NCI-H1092 (cell line): ENCODE data around the gene ALDOB.

Experiments
- DNase-seq: peaks from one replicate; lab custom pipeline; 2025; lab: John Stamatoyannopoulos, UW

ALDOB gene

DNA sequence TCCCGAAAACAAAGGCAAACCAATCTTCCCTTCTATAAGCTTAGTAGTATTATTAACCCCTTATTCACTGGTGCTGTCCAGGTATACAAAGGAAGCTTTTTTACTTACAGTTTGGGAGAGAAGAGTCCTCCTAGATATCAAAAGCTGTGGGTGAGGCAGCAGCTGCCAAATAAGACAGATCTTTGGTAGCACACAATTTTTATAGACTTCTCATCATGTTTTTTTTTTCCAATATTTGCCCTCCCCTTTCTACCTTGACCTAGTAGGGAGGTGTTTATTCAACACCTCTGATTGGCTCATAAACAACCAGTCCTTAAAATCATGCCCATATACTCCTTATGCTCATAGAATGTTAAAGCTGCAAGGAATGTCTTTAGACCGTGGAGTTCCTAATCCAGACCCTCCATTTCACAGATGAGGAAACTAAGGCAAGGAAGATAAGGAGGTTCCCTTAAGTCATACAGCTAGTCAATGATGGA is at the start of gene ALDOB:
ALDOB (minus strand) TSS at position 174 of the 479 bp plus-strand sequence. CDS start 4,887 bp downstream, outside the sequence.
- no peak for DNase-seq

DNA sequence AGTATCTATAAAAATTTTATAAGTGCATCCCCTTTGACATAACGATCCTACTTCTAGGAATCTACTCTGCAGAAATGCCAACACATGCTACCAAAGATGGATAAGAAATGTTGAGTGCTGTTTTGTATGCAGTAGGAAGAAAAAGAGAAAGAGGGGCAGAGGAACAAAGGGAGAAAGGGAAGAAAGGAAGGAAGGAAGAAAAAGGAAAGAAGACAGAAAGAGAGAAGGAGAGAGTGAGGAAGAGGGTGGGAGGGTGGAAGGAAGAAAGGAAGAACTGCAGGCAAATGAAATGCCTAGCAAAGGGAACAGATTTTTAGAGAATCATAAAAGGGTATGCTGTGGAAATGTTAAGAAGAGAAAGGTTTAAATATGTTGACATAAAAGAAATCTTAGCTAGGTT is 48.5 kb upstream of the ALDOB start:
- DNase-seq: no peak

DNA sequence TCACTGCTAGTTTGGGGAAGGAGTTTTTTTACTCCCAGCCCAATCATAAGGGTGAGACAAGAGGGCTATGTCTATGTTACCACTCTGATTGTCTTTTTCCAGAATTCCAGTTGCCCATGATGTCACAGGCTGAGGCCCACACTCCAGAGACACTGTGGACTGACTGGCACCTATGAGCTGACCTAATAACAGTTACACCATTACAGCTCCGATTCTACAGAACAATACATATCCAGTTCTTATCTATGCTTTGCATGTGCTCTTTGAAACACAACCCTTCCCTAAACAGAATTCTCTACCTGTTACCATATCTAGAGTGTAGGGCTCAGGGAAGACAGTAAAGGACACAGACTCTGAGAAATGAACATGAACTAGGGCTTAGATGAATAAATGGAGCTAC is 45.7 kb upstream of the ALDOB start:
- no peak for DNase-seq

DNA sequence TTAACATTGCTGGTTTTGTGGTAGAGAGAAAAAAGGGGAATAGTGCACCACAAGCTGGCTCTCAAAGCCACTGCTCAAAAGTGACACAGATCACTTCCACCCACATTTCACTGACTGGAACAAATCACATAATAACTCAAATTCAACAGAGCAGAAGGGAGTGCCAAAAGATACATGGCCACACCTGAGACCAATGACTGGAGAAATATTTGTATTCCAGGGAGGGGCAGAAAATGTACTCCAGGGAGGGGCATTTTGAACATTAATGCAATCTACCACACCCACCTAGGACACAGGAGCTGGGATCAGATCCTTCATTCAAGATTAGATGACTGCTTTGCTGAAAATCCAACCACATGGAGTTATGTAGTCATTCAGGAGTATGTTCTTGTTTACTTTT is 44.8 kb upstream of the ALDOB start:
- no peak for DNase-seq

DNA sequence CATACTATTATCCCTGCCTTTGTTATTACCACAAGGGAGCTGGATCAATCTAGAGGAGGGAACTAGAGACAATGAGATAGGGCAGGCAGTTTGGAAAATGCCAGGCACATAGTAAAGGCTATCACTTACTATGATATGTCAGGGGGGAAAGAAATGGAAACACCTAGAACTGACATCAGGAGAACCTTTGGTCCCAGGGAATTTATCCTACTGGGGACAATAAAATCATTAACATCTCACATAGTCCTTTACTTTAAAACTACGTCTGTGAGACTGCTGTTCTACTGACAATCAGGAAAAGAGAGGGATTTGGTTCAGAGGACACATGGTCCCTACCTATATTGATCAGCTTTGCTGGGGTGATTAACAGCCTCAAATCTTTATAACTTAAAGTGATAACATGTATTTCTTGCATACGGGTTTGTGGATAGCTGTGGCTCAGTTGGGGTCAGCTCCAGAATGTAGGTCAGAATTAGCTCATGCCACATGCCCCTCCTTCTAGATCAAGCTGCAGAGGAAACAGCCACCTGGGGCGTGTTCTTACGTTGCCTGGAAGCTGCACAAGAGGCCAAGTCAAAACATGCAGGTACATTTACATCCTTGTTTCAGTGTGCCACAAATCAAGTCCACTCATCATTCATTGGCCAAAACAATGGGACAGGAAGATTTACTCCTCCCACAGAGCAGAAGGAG is 43.9 kb upstream of the ALDOB start:
- no peak for DNase-seq

DNA sequence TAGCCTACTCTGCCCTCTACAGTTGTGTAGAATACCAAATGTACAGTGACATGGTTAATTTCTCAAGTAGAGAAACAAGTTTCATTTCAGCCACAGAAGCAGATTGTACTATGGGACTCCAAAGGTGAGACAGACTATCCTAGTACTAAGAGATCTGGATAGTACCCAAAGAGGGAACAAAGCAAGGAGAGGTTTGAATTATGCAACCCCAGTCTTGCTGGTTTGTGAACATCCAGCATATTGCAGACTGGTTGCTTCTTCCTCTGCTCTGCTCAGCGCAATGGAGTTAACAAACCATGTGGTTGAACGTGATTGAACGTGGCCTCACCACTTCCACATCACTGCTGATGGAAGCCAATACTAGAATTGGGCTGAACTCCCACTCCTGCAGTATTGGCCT is 43.3 kb upstream of the ALDOB start:
- DNase-seq: no peak

DNA sequence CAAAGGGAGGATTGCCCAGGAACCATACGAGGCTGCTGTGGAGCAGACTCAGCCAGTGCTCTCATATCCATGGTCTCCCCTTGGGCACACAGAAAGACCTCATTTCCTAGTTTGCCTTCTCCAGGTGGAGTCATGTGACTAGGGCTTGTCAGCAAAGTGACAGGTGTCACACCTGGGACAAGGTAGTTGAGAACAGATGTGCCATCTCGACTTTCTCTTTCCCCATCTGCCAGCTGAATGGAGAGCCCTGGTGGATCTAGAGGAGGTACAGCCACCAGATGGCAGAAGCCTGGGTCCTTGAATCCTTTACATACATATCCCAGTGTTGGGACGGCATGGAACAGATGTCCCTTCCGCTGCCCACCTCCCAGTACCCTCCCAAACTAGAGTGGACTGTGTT is 42.9 kb upstream of the ALDOB start:
- no peak for DNase-seq

DNA sequence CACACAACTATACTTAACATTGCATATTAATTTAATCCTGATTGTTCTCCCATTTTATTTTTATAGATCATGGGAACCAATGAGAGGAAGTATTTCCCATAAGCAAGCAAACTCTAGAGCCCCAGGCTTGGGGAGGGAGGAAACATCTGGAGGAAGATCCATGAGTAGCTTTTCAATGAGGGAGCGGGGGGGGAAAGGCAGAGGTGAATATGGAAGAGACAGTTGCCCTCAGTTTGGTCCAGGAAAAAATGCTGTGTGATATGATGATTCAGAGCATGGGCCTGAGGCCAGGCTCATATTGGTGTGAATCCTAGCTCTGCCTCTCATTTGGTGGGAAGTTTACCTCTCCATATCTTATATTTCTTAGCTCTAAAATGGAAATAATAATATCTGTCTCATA is 42.2 kb upstream of the ALDOB start:
- no peak for DNase-seq

DNA sequence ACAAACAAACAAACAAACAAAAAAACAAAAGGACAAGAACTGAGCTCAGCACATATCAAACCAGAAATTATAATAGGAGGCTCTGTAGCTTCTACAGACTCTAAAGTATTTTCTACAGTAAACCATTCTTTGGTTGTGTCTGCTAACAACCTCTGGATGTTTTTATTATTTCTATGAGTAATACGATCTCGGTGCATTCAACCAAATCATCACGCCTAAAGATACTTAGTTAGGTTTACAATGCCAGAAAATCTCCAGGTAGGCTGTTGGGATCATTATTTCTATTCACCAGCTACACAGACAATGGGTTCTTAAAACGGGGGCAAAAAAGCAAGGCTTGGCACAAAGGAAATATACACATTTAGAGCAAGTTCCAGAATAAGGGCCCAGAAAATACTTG is 41.6 kb upstream of the ALDOB start:
- DNase-seq: no peak

DNA sequence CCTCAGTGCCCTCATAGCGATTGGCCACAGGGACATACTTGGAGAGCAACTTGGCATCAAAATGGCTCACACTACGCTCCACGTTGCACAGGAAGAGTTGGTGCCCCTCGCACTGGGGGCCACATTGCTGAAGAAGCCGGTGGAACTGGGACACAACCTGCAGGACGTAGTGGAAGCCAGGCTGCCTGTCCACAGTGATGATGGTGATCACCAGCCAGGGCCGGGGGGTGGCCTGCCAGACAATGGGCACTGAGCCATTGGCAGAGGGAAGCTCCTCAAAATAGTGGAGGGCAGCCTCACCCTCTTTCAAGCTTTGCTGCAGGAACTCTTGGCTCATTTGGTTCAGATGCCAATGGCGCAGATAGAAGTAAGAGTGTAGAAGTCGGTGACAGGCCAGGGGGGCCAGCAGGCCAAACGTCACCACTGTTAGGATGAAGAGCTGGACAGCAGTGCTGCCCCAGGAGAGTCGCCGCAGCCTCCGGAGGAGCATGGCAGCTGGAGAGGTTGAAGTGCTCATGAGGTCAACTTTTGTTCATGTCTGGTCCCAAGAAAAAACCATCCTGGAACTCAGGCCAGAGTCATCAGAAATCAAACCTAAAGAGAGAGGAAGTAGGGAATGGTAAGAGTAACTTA is 41.1 kb upstream of the ALDOB start:
- no peak for DNase-seq

DNA sequence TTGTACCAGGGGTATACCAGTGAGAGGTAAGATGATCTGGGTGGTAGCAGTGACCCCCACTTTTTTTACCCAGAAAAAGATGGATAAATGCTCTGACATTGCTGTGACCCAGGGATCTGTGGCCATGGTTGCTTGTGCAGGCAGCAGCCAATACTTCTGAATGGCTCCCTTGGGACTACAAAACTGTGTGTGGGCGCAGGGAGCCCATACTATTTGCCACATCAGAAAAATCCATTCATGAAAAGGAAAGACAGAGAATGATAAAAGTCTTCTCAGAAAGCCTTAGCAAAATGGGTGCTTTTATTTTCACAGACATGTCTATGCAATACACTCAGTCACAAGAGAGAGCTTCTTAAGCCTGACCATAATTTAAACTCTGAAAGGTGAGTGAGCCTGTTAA is 37.3 kb upstream of the ALDOB start:
- DNase-seq: no peak

DNA sequence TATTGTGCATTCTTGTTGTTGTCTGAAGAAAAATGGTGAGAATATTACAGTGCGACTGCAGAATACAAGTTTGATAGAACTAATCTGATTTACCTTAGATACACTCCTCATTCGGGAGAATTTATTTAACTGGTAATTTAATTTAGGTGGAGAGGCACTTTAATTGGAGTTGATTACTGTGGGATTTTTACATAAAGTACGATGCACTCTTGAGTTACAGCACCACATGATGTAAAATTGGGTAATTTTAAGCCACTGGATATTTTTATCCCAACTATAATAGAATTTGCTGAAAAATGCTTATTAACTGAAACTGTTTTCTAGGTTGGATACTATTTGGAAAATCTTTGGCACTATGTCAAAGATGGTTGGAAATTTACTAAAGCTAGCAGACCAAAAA is 35.4 kb upstream of the ALDOB start:
- no peak for DNase-seq

DNA sequence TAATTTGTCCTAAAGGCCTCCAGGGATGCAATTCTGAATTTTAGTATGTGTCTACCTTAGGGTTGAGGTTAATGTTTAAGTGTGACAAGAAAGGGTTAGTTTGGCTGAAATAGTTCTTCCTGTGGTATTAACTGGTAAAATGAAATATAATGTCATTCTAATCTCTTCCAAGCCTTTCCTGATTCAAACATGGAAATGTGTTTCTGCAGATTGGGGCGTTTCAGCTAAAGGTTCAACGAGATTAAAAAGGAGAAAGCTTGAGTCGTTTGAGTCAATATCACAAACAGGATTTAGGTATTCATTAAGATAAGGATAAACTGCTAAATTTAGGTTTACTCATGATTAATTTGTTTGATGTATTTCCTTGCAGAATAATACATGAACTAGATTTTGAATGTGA is 34.4 kb upstream of the ALDOB start:
- DNase-seq: no peak

DNA sequence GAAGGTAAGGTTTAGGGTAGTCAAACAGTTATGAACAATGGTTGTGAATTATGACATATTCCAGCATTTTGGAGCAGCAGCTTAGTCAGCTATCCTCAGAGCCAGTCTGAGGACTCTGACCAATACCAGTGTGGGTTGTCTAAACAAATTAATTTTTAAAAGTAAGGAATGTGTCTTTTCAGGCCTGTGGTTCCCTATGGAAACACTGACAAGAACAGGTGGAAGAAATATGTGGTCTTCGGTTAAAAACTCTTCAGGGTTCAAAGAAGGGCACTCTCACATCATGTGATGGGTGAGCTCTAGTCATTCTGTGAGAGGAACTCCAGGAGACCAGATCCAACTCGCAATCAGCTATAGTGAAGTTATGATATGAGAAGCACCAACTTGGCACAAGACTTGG is 33.5 kb upstream of the ALDOB start:
- no peak for DNase-seq

DNA sequence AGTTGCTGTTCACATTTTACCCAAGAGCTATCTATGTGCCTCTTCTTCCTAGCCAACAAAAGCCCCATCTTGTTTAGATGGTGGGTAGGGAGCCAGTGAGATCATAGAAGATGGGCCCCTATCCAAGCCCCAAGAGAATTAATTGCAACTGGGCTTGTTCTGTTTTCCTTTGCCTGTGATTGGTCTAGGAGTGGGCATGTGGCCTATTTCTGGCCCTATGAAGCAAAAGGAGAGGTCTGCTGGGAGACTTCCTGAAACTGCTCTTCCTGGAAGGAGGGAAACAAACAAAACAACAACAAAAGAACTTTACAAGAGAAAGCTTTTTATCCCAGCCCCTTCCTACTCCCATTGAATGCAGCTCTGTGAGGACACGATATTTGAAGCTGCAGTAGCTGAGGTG is 32.5 kb upstream of the ALDOB start:
- DNase-seq: no peak

DNA sequence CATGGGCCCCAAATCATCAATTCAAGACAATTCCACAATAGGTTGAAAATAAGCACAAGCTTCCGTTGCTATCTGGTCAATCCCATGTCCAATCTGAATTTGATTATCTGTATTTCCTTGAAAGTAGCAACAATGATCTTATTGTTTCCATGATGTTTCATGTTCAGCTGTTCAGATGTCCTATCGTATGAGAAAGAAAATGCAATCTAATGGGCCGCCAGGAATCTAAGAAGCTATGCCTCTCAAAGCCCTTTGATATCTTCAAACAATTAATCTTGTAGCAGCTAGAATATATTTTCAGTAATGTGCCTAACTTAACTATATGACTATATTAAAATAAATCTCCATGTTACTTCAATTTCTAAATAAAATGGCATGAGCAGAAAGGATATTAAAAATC is 32.1 kb upstream of the ALDOB start:
- no peak for DNase-seq

DNA sequence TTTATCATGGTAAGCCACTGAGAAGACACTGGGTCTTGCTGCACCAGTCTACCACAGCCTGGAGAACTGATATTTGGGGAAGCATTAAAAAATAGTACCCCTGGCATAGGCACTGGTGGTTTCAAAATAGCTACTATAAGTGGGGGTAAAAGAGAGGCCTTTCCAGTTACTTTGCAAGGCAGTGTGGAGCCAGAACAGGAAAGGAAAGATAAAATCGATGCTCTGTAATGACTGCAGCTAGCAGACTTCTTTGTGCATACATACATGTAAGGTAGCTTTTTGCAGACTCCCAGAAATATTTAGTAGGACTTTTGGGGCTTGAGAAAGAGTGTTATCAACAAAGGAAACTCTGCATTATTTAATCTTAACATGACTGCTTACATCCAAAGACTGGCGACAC is 31.3 kb upstream of the ALDOB start:
- no peak for DNase-seq

DNA sequence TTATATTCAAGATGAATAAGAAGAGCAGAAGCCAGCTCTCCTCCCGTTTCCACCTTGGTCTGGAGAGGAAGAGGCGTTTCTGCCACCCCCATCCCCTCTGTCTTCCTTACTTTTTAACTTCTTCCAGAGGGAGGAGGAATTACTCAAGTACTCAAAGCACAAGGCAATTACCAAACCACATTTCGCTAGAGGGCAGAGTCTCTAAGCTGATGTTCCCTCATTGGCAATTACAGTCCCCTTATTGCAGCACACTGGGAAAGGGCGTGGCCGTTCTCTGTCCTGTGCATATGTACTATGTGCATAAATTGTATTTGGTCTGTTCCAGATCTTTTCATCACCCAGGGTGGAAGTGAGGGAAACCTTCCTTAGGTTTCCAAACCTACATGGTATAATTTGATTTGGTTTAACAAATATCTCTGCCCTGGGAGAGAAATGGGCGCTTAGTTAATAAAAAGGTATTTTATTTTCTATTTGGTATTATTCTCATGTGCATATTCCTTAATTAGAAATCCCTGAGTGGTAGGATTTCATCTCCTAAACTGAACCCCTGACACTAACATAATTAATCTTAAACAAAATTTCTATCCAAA is 29.8 kb upstream of the ALDOB start:
- DNase-seq: peak; percentile 17

DNA sequence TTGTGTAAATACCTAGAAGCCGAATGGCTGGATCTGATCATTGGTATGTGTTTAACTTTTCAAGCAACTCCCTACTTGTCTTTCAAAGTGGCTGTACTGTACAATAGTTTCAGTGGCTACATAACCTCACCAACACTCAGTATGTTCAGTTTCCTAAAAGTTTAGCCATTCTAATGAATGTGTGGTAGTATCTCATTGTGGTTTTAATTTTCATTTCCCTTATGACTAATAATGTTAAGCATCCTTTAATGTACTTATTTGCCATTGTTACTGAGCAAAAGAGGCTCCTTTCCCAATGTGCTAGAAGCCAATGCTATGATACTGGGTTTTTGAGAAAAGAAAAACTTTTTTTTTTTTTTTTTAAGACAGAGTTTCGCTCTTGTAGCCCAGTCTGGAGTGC is 27.8 kb upstream of the ALDOB start:
- no peak for DNase-seq

DNA sequence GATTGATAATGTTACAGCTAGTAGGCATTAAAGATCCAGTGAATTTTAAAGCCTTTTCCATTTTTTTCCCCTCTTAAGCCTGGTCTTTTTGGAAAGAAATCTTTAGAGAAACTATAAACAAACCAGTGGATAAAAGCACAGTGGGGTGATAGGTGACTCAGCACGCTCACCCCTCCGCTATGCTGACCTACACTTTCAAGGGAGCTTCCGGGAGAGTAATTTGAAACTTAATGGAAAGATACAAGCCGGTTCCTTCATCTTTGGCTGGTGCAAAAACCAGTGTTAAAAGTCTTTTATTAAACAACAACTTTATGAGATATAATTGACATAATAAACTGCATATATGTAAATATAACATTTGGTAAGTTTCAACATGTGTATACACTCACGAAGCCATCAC is 27.0 kb upstream of the ALDOB start:
- no peak for DNase-seq

DNA sequence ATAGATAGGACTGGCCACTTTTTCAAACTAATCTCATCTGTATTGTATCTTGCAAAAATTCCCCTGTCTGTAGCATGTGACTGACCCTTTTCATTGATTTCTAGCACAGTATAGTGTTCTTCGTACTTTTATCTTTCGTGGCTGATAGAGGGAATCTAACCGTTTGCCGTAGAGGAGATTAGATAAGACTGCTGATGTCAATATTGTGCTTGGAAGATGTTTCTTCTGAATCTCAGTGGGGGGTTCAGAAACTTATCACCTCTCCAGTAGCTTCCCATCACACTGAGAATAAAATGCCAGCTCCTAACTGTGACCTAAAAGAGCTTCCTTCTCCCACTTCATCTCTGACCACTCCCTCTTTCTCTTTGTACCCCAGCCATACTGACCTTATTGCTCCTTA is 25.4 kb upstream of the ALDOB start:
- no peak for DNase-seq

DNA sequence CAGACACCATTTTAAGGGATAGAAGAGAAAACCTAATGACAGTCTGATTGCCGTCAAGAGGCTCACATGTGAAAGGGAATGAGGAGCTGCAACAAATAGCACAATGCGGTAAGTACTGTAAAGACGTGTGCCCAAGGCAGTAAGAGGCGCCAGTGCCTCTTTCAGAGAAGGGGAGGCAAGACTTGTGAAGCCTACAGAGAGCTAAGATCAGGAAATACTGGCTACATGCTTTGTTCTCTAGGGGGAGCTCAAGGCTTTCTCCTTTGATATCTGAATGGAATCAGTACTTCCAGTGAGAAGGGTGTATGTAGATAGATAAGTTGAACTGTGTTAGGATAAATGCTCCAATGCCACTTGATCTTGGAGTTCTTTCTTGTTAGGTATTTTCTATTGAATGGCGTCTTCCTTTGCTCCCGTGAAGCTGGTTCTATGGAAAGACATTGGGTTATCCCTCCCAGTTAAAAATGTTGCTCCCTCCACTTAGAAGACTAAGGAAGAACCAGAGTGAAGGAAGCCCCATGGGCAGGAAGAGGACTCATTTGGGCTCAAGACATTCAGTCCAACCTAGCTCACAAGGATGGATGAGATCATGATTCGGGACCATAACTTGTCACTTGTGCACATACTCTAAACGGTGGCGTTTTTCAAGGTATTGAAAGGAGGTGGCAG is 23.5 kb upstream of the ALDOB start:
- DNase-seq: peak; percentile 74

DNA sequence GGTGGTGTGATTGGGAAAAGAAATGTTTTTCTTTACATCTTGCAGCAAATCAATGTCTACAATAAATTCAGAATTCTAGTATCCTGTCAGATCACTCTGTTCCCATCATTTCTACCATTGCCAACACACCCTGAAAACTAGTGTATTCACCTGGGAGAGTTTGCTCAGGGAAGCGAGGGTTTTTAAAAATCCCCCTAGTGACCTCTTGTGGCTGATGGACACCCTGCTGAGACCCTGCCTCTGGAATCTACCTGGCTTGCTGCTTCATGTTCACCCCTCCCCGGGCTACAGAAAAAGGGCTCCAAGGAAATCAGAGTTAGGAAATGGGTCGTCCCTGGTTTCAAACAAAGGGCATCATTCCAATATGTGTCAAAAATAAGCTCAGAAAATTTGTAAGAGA is 21.4 kb upstream of the ALDOB start:
- no peak for DNase-seq
